HepG2 (cell line): ENCODE results near the gene ZNF229. TPM values are rescaled to one million over a fixed set of nuclear protein-coding genes. Genes with fewer than 3 reads are reported as not detected.

Experiments used
- DRAP1 ChIP-seq: IDR thresholded peaks from 2 replicates; pipeline ENCODE4 v1.6.1; 2016; ENCODE audit warnings: missing genetic modification reagents, missing compliant biosample characterization
- GABPB1 ChIP-seq: IDR thresholded peaks from 2 replicates; pipeline ENCODE4 v1.6.1; 2016; ENCODE audit warnings: mild to moderate bottlenecking, missing genetic modification reagents, moderate library complexity, missing compliant biosample characterization
- GMEB1 ChIP-seq: sonication (generic); formaldehyde crosslinking; IDR thresholded peaks from 2 replicates; pipeline ENCODE4 v1.5.1; 2020; ENCODE audit warnings: missing genetic modification reagents, mild to moderate bottlenecking, borderline replicate concordance
- HCFC1 ChIP-seq: fragments of 150-350 bp; IDR thresholded peaks from 2 replicates; pipeline ENCODE4 v1.6.1; 2014; ENCODE audit warnings: low read depth, low read length
- HDAC1 ChIP-seq: sonication (generic); formaldehyde crosslinking; IDR thresholded peaks from 2 replicates; pipeline ENCODE4 v1.5.1; 2020; ENCODE audit warnings: mild to moderate bottlenecking, missing genetic modification reagents
- HMGXB3 ChIP-seq: sonication (generic); formaldehyde crosslinking; IDR thresholded peaks from 2 replicates; pipeline ENCODE4 v1.4.0; 2020; ENCODE audit warnings: missing genetic modification reagents, borderline replicate concordance
- JDP2 ChIP-seq: sonication (generic); formaldehyde crosslinking; IDR thresholded peaks from 2 replicates; pipeline ENCODE4 v1.8.1; 2022; ENCODE audit warnings: missing genetic modification reagents, borderline replicate concordance
- KAT8 ChIP-seq: IDR thresholded peaks from 2 replicates; pipeline ENCODE4 v1.6.1; 2016; ENCODE audit warnings: missing genetic modification reagents, missing compliant biosample characterization
- KDM2A ChIP-seq: sonication (generic); formaldehyde crosslinking; IDR thresholded peaks from 2 replicates; pipeline ENCODE4 v1.4.0; 2020; ENCODE audit warnings: low read depth, missing genetic modification reagents, borderline replicate concordance
- MAX ChIP-seq: IDR thresholded peaks from 2 replicates; pipeline ENCODE4 v1.6.1; 2012; ENCODE audit warnings: inconsistent platforms
- POLR2G ChIP-seq: fragments of 200-400 bp; formaldehyde crosslinking; IDR thresholded peaks from 2 replicates; pipeline ENCODE4 v1.6.1; 2018; ENCODE audit warnings: mild to moderate bottlenecking, low read depth, low read length, moderate library complexity
- SAP130 ChIP-seq: IDR thresholded peaks from 2 replicates; pipeline ENCODE4 v1.6.1; 2016; ENCODE audit warnings: low read depth
- THAP11 ChIP-seq: IDR thresholded peaks from 2 replicates; pipeline ENCODE4 v1.6.1; 2016; ENCODE audit warnings: missing biosample characterization, missing genetic modification reagents
- ZFX ChIP-seq: sonication (generic); formaldehyde crosslinking; IDR thresholded peaks from 2 replicates; pipeline ENCODE4 v1.4.0; 2020; ENCODE audit warnings: mild to moderate bottlenecking, low read depth, missing genetic modification reagents, moderate library complexity
- ZFY ChIP-seq: sonication (generic); formaldehyde crosslinking; IDR thresholded peaks from 2 replicates; pipeline ENCODE4 v1.4.0; 2020; ENCODE audit warnings: missing genetic modification reagents
- ZMYM4 ChIP-seq: sonication (generic); formaldehyde crosslinking; IDR thresholded peaks from 2 replicates; pipeline ENCODE4 v1.8.1; 2023; ENCODE audit warnings: mild to moderate bottlenecking, missing genetic modification reagents
- polyA plus RNA-seq, 8 experiments: library from polyadenylated mRNA; depleted of rRNA in 3 of 8; stranded (reverse) in 7 of 8; unstranded in 1 of 8; fragments of >200 nt; fragmentation: Illumina TruSeq in 4 of 8; extraction: Trizol in 4 of 8; gene quantifications; 2 replicates each; pipeline versions ENCODE4 v1.2.1 to v1.2.3, GENCODE V29; 2011 to 2016; ENCODE audit warnings: low read depth in 4 of 8, missing spikeins in 1 of 8, mixed read lengths in 1 of 8; ENCODE audit not compliant: insufficient read depth in 1 of 8
- total RNA-seq, 5 experiments: library from RNA; depleted of rRNA; stranded (reverse); fragments of >200 nt; fragmentation: Illumina TruSeq; extraction: Trizol; gene quantifications; 2 replicates each; pipeline ENCODE4 v1.2.3, GENCODE V29; 2016; ENCODE audit warnings: low read depth in 1 of 5
- TF ChIP-seq, protein P1 (sequence below): sonication (generic); formaldehyde crosslinking; IDR thresholded peaks from 2 replicates; pipeline ENCODE4 v1.5.1; 2020; ENCODE audit warnings: mild to moderate bottlenecking, moderate library complexity, missing genetic modification reagents
- TF ChIP-seq, protein P2 (sequence below): sonication (generic); formaldehyde crosslinking; IDR thresholded peaks from 2 replicates; pipeline ENCODE4 v1.8.0; 2022; ENCODE audit warnings: low read depth, missing genetic modification reagents

The ZNF229 gene
- total and polyA plus RNA-seq, 2 of the 13 experiments (the other 11 are each of a cell fraction or from before 2014, with no cell fraction given) = 0.01 to 0.11 TPM

GRCh38 chr19:44401139-44402115 lies 46.8 kb downstream of the ZNF229 start, which contains the start of gene ZNF285 (continued):
- TF ChIP-seq, protein P1, sequence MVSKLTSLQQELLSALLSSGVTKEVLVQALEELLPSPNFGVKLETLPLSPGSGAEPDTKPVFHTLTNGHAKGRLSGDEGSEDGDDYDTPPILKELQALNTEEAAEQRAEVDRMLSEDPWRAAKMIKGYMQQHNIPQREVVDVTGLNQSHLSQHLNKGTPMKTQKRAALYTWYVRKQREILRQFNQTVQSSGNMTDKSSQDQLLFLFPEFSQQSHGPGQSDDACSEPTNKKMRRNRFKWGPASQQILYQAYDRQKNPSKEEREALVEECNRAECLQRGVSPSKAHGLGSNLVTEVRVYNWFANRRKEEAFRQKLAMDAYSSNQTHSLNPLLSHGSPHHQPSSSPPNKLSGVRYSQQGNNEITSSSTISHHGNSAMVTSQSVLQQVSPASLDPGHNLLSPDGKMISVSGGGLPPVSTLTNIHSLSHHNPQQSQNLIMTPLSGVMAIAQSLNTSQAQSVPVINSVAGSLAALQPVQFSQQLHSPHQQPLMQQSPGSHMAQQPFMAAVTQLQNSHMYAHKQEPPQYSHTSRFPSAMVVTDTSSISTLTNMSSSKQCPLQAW (CRISPR knock-in tag) = 0 out of 2 replicates have a peak, but pooled peaks have one; percentile 22
- peak; percentile 89 for TF ChIP-seq HMGXB3 (CRISPR knock-in tag)
- TF ChIP-seq ZFY = peak; percentile 63; the same call in 1 of the 2 replicates
- peak; percentile 75 for TF ChIP-seq HCFC1
- peak; percentile 48 for TF ChIP-seq POLR2G
- 0 out of 2 replicates have a peak, but pooled peaks have one; percentile 43 for TF ChIP-seq DRAP1
- TF ChIP-seq ZFX = peak; percentile 66
- peak; percentile 97 for TF ChIP-seq THAP11 (CRISPR knock-in tag)
- peak; percentile 52; the same call in 1 of the 2 replicates for TF ChIP-seq SAP130 (CRISPR knock-in tag)
- TF ChIP-seq, protein P2, sequence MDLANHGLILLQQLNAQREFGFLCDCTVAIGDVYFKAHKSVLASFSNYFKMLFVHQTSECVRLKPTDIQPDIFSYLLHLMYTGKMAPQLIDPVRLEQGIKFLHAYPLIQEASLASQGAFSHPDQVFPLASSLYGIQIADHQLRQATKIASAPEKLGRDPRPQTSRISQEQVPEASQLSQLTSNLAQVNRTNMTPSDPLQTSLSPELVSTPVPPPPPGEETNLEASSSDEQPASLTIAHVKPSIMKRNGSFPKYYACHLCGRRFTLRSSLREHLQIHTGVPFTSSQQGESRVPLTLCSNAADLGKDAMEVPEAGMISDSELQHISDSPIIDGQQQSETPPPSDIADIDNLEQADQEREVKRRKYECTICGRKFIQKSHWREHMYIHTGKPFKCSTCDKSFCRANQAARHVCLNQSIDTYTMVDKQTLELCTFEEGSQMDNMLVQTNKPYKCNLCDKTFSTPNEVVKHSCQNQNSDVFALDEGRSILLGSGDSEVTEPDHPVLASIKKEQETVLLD (CRISPR knock-in tag) = no peak
- 0 out of 2 replicates have a peak, but pooled peaks have one; percentile 44 for TF ChIP-seq GMEB1 (CRISPR knock-in tag)
- 0 out of 2 replicates have a peak, but pooled peaks have one; percentile 20 for TF ChIP-seq HDAC1 (CRISPR knock-in tag)
- peak; percentile 70 for TF ChIP-seq MAX
- peak; percentile 37; the same call in 1 of the 2 replicates for TF ChIP-seq KDM2A (CRISPR knock-in tag)
- TF ChIP-seq KAT8 = peak; percentile 80
- peak; percentile 90 for TF ChIP-seq GABPB1 (CRISPR knock-in tag)
- TF ChIP-seq JDP2 (CRISPR knock-in tag) = no peak
- TF ChIP-seq ZMYM4 (CRISPR knock-in tag) = 0 out of 2 replicates have a peak, but pooled peaks have one; percentile 41
